ENCODE data around the gene ZNF710. TPM values are rescaled to one million over a fixed set of nuclear protein-coding genes. Genes with fewer than 3 reads are reported as not detected.

The ZNF710 gene
- polyA plus RNA-seq, 1 of the 3 experiments (the other 2 are of a cell fraction): 2.7 TPM

- no peak for DNase-seq
- CTCF ChIA-PET: interaction anchor here (1.4 kb wide), 1 partner anchor 8 kb away, joined by 3 read pairs; no protein-coding TSS in a partner anchor
- peak overlapping the region; percentile 24; the same call in 1 of the 2 replicates for H3K4me2 ChIP-seq
Observed at GRCh38 chr15:90004671-90005070, 3.5 kb downstream of the ZNF710 start.

GRCh38 chr15:90006217-90007075, 5.3 kb downstream of the ZNF710 start:
- Histone ChIP-seq H3K27ac (ENCODE audit: low read depth in 2 of 2, low read length in 1 of 2) (no peak overlapping the region), H3K9ac (no peak overlapping the region), H3K9me3 (peaks cover 2% of the 10 kb centered on the region; the same call in 1 of the 2 replicates), H4K20me1 (ENCODE audit: insufficient read depth) (no peaks in the 10 kb centered on the region), H3F3A (replicated peaks; ENCODE audit: insufficient read depth) (no peaks in the 10 kb centered on the region), H3K4me1 (ENCODE audit: control insufficient read depth in 1 of 2, insufficient read depth in 2 of 2, low read depth in 1 of 2, low read length in 1 of 2) (peaks cover 16 to 18% of the 10 kb centered on the region in 2 experiments), H3K4me2 (no peak overlapping the region), H3K27me3 (ENCODE audit: insufficient read depth) (no peaks in the 10 kb centered on the region), H3K79me2 (ENCODE audit: insufficient read depth) (peaks cover 64% of the 10 kb centered on the region), H2AFZ (ENCODE audit: low read depth) (no peak overlapping the region), H3K9me2 (no peaks in the 10 kb centered on the region), H3K36me3 (replicated peaks in 1 of 2; ENCODE audit: control insufficient read depth in 1 of 2, insufficient read depth in 2 of 2, low read length in 1 of 2) (peaks cover 0 to 7% of the 10 kb centered on the region in 2 experiments), H3K4me3 (ENCODE audit: low read depth in 2 of 2, low read length in 1 of 2) (no peak overlapping the region)
- 97% methylated on average over 2 of the region's 4 CpGs for whole genome bisulfite sequencing (ENCODE audit: low lambda C conversion rate)
- POLR2A ChIA-PET: no interaction called here
- CTCF ChIA-PET: interaction anchor here (1.1 kb wide), 1 partner anchor 19 kb away, joined by 4 read pairs; no protein-coding TSS in a partner anchor
- no peak for DNase-seq
- TF ChIP-seq YY1 (IDR thresholded peaks at IDR 0.05; ENCODE audit: low read depth) (no peak), NRF1 (IDR thresholded peaks at IDR 0.05; ENCODE audit: low read depth, low read length) (no peak), TEAD4 (IDR thresholded peaks at IDR 0.05; ENCODE audit: borderline replicate concordance, insufficient read depth) (no peak), RAD21 (IDR thresholded peaks at IDR 0.05; ENCODE audit: low read length) (no peak), EP300 (IDR thresholded peaks at IDR 0.05; ENCODE audit: borderline replicate concordance in 1 of 2, low read depth in 1 of 2, low read length in 1 of 2) (no peak), MEF2A (IDR thresholded peaks at IDR 0.05; ENCODE audit: borderline replicate concordance, low read depth) (no peak), USF1 (IDR thresholded peaks at IDR 0.05; ENCODE audit: borderline replicate concordance, low read depth) (no peak), RCOR1 (IDR thresholded peaks at IDR 0.05; ENCODE audit: low read length) (no peak), MAX (IDR thresholded peaks at IDR 0.05; ENCODE audit: low read depth) (no peak), RFX5 (IDR thresholded peaks at IDR 0.05; ENCODE audit: low read length) (no peak), MXI1 (IDR thresholded peaks at IDR 0.05; ENCODE audit: low read depth, low read length) (no peak), CHD2 (IDR thresholded peaks at IDR 0.05; ENCODE audit: low read length, partially characterized antibody) (no peak), FOSL2 (IDR thresholded peaks at IDR 0.05; ENCODE audit: borderline replicate concordance, low read depth) (no peak), FOXJ3 (CRISPR knock-in tag; IDR thresholded peaks at IDR 0.05) (no peak)
- TF ChIP-seq, protein P1, sequence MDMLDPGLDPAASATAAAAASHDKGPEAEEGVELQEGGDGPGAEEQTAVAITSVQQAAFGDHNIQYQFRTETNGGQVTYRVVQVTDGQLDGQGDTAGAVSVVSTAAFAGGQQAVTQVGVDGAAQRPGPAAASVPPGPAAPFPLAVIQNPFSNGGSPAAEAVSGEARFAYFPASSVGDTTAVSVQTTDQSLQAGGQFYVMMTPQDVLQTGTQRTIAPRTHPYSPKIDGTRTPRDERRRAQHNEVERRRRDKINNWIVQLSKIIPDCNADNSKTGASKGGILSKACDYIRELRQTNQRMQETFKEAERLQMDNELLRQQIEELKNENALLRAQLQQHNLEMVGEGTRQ (IDR thresholded peaks at IDR 0.05; ENCODE audit: borderline replicate concordance, low read depth, low read length): no peak
- TF ChIP-seq, protein P2, sequence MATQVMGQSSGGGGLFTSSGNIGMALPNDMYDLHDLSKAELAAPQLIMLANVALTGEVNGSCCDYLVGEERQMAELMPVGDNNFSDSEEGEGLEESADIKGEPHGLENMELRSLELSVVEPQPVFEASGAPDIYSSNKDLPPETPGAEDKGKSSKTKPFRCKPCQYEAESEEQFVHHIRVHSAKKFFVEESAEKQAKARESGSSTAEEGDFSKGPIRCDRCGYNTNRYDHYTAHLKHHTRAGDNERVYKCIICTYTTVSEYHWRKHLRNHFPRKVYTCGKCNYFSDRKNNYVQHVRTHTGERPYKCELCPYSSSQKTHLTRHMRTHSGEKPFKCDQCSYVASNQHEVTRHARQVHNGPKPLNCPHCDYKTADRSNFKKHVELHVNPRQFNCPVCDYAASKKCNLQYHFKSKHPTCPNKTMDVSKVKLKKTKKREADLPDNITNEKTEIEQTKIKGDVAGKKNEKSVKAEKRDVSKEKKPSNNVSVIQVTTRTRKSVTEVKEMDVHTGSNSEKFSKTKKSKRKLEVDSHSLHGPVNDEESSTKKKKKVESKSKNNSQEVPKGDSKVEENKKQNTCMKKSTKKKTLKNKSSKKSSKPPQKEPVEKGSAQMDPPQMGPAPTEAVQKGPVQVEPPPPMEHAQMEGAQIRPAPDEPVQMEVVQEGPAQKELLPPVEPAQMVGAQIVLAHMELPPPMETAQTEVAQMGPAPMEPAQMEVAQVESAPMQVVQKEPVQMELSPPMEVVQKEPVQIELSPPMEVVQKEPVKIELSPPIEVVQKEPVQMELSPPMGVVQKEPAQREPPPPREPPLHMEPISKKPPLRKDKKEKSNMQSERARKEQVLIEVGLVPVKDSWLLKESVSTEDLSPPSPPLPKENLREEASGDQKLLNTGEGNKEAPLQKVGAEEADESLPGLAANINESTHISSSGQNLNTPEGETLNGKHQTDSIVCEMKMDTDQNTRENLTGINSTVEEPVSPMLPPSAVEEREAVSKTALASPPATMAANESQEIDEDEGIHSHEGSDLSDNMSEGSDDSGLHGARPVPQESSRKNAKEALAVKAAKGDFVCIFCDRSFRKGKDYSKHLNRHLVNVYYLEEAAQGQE (IDR thresholded peaks at IDR 0.05; ENCODE audit: low read depth, low read length): no peak

More at GRCh38 chr15:90004671-90005070, 3.5 kb downstream of the ZNF710 start:
- H3K4me1 ChIP-seq (ENCODE audit: control insufficient read depth in 1 of 2, insufficient read depth in 2 of 2, low read depth in 1 of 2, low read length in 1 of 2): peaks cover 16 to 23% of the 10 kb centered on the region in 2 experiments
- no peaks in the 10 kb centered on the region for H3K27me3 ChIP-seq (ENCODE audit: insufficient read depth)
- 62% methylated on average over 8 of the region's 8 CpGs for WGBS (ENCODE audit: low lambda C conversion rate)
- no peaks in the 10 kb centered on the region for H3F3A ChIP-seq (replicated peaks; ENCODE audit: insufficient read depth)
- H3K36me3 ChIP-seq (replicated peaks in 1 of 2; ENCODE audit: control insufficient read depth in 1 of 2, insufficient read depth in 2 of 2, low read length in 1 of 2): no peaks in the 10 kb centered on the region
- H3K27ac ChIP-seq (ENCODE audit: low read depth in 2 of 2, low read length in 1 of 2): peak overlapping the region in 1 of 2 experiments; percentile 43; a peak in 3 of 4 replicates
- H4K20me1 ChIP-seq (ENCODE audit: insufficient read depth): no peaks in the 10 kb centered on the region
- no peaks in the 10 kb centered on the region for H3K9me3 ChIP-seq
- POLR2A ChIA-PET: no interaction called here
- no peak overlapping the region for H2AFZ ChIP-seq (ENCODE audit: low read depth)
- peaks cover 59% of the 10 kb centered on the region for H3K79me2 ChIP-seq (ENCODE audit: insufficient read depth)
- H3K9ac ChIP-seq: no peak overlapping the region
- no peaks in the 10 kb centered on the region for H3K9me2 ChIP-seq
- TF ChIP-seq PBX3 (IDR thresholded peaks at IDR 0.05): no peak
- no peak for TF ChIP-seq NRF1 (IDR thresholded peaks at IDR 0.05; ENCODE audit: low read depth, low read length)
- peak; percentile 31 for TF ChIP-seq FOSL2 (IDR thresholded peaks at IDR 0.05; ENCODE audit: borderline replicate concordance, low read depth)
- H3K4me3 ChIP-seq (ENCODE audit: low read depth in 2 of 2, low read length in 1 of 2): no peak overlapping the region
